Superior temporal gyrus (tissue), 1 donor: ENCODE results near the gene LACC1.

ENCODE experiments used
- DNase-seq: peaks from one replicate; pipeline ENCODE4 v3.0.0-alpha.2; 2016; ENCODE audit errors: extremely low spot score

LACC1 gene

DNA sequence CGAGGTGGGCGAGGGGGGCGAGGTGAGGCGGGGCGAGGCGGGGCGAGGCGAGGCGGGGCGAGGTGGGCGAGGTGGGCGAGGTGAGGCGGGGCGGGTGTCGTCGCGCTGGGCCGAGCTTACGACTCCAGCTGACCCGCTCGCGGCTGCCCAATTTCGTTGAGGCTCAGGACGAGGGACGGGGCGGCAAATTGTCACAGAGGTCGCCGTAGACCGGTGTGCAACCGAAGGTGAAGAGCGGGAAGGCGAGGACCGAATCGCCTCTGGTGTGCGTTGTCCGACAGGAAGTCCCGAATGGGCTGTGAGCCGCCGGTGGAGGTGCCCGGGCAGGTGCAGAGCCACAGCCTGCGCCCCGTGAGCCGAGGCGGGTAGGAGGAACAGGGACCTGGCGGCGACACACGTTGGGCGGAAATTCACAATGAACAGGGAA is at the start of gene LACC1:
Gene LACC1 (plus strand): TSS at position 150 of the 427 bp plus-strand sequence. CDS start 1,082 bp downstream, outside the sequence.
- DNase-seq, result no peak

DNA sequence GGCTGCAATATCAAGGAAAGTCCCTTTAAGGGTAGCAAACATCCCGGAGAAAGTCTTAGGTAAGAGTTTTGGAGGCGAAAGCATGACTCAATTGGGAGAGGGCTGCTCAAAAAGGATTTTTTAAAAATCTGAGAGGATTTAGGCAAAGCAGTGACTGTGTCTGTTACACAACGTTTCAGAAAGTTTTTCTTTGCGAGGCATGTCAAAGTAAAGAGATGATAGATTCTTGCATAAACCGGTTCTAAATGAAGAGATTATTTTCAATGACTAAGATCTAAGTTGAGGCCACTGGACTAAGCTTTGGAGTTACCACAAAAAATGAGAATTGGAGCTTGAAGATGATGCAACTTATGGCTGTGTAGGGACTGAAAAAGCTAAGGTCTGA is 49.2 kb upstream of the LACC1 start:
- no peak for DNase-seq

DNA sequence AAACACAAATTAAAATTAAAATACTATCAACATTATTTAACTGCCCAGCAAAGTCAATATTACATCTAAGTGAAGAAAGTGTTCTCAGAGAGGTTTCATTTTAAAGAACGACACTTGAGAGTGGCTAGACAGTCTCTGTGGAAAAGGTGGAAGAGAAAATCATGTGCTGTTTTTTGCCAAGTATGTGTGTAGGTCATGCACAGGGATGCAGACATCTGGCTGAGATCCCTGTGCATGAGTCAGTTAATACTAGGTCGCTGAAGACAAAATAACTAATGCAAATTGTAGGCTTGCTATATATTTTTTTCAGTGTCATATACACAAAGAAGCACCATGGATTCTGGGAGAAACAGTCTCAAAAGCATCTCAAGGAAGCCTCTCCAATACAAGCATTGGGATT is 48.6 kb upstream of the LACC1 start:
- no peak for DNase-seq

DNA sequence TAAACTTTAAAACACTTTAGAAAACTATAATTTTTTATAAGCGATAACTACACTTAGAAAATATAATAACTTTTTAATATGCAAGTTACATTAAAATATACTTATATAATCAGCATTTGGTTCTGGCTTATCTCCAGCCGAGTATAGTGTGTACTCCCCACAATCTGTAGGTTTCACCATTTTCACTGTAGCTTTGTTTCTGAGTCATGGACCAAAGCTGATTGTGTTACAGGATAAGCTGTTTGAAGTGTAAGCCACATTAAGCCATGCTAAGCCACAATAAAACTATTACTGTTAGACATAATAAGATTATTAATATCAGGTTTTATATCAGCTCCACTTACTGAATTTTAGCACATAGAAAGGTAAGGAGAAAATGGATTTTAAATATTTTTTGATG is 44.0 kb upstream of the LACC1 start:
- no peak for DNase-seq

DNA sequence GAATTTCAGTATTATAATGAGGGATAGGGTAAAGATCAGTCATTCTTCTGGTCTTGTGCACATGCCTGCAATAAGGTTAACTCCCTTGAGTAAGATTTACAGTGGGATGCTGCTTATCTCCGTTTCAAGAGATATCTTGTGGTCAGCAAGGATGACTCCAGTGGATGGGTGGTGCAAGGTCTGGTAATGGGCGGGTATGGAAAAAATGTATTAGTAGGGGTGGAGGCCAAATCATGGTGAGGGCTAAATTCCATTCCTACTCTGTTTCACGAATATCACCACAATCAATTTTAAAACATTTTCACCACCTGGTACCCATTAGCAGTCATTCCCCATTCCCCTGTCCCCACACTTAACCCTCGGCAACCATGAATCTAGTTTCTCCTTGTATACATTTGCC is 40.8 kb upstream of the LACC1 start:
- no peak for DNase-seq

DNA sequence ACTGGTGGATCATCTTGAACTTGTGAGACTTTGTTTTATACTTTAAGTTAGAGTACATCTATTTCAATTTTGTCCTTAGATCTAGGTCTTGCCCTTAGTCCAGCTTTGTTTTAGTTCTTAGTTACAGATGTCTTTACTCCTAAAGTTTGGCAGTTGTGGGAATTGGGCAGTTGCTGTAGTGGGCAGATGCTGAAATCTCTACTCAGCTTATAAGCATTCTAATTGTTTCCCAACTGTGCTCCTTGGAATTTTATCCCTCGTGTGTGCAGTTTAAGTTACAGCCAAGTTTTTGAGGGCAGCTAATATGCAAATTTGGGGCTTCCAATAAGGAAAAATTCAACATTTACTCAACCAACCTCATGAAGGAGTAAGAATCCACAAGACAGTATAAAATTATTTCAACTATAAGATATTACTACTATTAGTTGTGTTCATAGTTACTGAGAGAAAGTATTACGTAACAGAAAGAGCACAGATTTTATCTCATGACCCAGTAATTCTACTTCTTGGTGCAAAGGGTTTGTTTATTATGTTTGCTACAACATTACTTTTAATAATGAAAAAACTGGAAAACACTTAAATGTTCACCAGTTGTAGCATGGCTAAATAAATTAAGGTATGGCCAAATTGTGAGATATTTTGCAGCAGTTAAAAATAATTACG is 33.1 kb upstream of the LACC1 start:
- DNase-seq, result no peak

DNA sequence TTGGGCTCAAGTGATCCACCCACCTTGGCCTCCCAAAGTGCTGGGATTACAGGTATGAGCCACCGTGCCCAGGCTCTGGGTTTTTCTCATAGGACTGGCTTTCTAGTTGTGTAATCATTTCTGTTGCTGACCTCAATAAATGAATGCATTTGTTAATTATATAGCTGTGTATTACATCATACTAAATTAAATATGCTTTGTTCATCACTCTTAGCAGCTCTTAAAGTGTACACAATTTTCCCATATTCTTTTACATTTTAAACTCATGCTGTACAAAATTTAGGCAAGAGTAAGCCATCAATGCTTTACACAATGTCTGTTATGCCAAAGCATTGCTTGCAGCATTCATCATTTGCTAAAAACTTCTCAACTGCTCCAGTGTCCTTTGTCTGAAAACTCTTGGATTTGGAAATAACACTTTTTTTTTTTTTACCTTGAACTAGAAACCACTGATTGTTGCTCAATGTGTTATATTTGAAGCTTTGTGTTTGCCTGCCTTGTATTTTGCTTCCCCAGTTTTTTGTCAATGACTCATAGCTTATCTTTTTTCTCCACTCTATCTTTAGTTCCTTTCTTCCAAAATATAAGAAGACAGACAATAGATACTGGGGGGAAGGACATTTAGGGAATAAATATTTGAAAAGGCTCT is 31.6 kb upstream of the LACC1 start:
- DNase-seq, result no peak

DNA sequence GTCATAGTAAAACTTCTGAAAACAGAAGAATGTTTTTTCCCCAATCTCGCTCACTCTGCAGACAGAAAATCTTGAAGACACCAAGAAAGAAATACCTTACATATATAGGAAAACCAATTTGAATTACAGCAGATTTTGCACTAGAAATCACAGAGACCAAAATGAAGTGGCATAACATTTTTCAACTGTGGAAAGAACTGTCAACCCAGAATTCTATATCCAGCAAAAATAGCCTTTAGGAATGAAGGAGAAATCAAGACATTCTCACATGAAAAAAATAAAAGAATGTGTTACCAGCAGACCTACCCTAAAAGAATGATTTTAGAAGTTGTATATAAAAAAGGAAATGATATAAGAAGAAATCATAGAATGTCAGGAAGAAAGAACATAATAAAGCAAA is 28.8 kb upstream of the LACC1 start:
- DNase-seq, result no peak

DNA sequence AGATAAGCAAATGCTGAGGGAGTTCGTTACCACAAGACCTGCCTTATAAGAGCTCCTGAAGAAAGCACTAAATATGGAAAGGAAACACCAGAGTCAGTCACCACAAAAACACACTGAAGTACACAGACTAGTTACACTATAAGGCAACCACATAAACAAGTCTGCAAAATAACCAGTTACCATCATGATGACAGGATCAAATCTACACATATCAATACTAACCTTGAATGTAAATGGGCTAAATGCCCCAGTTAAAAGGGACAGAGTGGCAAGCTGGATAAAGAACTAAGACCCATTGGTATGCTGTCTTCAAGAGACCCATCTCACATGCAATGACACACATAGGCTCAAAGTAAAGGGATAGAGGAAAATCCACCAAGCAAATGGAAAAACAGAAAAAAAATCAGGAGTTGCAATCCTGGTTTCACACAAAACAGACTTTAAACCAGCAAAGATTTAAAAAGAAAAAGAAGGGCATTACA is 26.7 kb upstream of the LACC1 start:
- no peak for DNase-seq

DNA sequence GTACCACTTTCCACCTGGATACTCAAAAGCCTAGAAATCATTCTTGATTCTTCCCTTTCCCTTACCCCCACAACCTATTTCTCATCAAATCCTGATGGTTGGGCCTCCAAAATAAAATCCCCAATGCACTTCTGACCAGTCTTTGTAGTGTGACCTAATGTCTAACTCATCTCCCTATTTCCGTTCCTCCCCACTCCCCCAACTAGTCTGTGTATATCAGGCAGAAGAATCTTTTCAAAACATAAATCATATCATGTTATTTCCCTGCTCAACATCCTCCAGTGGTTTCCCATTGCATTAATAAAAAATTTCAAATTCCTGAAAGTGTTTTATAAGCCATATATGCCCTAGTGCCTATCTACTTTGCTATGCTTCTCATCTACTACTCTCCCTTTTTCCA is 17.8 kb upstream of the LACC1 start:
- no peak for DNase-seq

DNA sequence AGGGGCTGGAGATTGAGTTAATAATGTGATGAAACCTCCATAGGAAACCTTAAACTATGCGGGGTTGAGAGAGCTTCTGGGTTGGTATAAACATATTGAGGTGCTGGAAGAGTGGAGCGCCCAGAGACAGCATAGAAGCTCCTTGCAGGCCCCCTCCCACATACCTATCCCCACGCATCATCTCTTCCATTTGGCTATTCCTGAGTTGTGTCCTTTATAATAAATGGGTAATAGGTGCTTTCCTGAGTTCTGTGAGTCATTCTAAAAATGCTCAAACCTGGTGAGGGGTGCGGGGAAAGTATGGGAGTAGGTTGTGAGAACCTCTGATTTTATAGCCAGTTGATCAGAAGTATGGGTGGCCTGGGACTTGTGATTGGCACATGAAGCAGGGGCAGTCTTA is 14.8 kb upstream of the LACC1 start:
- DNase-seq, result no peak

DNA sequence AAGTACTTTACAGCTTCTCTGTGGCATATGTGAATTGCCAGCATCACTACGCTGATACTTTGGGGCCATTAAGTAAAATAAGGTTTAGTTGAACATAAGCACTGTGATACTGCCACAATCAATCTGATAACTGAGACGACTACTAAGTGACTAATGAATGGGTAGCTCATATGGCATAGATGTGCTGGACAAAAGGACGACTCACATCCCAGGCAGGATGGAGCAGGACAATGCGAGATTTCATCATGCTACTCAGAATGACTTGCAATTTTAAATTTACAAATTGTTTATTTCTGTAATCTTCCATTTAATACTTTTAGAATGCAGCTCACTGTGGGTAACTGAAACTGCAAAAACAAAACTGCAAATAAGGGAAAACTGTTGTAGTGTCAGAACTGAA is 13.8 kb upstream of the LACC1 start:
- no peak for DNase-seq

DNA sequence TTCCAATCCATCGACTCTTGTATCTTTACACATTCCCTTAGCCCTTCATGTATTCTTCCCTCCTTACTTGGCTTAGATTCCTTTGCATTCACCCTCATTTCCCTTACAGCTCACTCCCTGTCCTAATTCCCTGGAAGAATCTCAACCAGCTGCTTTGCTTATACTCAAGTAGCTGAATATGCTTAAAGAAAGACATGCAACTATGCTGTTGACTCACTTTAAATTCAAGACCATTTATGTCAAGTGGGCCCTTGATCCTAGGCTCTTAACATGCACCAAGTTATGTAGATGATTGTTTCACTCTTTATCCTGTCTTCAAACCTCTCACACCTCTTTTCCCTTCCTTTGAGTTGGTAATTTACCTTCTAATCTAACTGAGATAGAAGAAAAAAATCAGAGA is 7.5 kb upstream of the LACC1 start:
- no peak for DNase-seq

DNA sequence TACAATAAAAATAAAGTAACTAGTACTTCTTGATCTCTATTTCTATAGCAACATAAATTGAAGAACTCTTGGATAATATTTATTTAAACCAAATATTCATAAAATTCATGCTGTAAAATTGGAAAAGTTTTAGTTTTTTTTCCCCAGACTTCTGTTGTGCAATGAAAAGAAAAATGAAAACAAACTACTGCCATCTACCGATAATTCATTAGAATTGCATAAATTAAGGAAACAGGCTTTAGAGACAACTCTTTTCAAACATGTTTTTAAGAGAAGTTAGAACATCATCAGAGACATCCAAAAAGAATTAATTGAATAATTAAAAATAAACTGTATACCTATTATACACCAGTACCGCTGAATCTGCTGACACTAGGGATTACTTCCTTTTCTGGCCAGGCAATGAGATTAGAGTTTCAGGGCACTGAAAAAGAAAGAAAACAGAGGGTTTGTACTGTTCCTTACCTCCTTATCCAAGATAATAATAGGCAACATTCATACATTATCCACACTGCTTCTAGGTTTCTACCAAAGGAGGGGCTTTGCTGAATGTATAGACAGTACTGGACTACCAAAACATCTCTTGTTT is 5.1 kb upstream of the LACC1 start:
- DNase-seq, result peak; percentile 89

DNA sequence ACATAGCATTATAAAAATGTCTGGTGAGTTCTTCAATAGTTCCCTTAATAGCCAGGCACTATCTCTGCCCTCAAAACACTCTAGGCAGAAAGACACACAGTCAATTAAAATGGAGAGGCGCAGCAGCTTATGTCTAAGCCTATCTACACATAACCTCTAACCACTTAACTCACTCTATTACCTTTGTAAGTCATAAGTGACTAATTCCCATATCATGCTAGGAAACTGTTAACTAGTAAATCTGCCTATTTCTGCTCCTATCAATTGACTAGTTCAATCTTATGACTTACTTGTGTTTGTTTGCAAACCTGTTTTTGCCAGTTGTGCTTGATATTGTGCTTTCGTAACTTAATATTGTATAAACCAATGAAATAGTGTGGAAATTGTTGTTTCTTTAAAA is 3.3 kb upstream of the LACC1 start:
- DNase-seq, result peak; percentile 33

DNA sequence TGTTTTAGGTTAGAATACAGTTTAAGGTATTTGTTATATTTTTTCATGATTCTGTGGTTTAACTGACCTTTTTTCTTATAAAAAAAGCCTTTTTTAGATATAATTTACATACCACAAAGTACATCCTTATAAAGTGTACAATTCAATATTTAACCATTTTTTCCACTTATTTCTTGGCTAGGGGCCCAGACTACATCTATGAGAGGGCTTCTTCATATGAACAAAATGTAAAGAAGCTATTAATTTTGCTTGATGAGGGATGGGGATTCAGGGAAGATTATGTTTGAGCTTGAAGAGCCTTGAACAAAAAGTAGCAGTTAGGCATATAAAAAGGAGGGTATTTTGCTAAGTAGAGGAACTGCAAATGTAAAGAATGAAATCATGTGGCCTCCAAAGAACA is 2.4 kb upstream of the LACC1 start:
- peak; percentile 40 for DNase-seq

DNA sequence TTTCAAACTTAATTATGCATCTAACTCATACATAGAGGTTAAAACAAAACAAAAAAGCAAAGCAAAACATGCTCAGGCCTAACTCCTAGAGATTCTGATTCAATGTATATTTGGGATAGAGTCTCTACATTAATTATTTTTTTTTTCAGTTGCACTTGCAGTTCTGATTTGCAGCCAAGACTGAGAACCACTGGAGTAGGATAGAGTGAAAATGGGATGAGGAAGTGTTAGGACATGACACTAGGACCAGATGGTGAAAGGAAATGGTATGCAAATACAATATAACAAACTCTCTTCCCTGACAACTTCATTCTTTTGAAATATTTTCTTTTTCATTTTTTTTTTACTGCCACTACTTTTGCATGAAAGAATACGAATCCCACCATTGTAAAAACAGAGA is 1.9 kb upstream of the LACC1 start:
- peak; percentile 53 for DNase-seq

DNA sequence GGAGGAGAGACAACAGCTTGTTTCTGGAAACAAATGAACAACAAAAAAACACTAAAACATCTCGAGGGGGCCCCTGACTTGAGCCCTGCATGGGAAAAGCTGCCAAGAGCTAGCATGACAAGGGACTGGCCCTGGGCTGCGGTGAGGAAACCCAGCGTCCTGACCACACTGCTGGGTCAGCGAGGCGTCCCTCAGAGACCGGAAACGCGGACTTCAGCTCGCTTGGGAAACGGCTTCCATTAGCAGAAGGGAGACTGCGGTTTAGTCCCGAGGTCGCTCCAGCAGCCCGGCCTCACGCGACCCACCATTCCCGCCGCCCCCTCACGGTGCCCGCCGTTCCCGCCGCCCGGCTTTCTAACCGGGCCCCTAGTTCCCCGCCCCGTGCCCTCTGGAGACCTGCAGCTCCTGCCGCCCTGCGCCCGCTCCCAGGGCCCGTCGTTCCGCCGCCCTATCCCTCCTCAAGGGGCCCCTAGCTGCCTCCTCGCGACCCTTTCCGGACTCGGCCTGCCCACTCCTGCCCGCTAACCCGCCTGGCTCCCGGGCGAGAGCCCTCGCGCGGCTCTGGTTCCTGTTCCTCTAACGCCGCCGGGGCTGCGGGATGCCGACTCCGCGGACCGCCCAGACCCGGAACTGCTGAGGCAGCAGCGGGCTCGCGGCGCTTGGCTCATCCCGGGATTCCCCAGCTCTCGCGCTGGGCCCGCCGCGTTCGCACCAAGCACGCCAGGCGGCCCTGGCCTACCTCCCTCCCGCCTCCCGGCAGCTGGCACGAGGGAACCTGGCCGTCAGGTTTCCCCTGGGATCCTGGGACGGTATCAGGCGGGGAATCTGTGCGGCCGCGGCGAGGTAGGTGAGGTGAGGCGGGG is 581 bp upstream of the LACC1 start, which contains the start of gene CCDC122:
Gene CCDC122 (minus strand): TSS at position 849 of the 863 bp plus-strand sequence. CDS start 10,364 bp downstream, outside the sequence.
- DNase-seq, result peak; percentile 77

DNA sequence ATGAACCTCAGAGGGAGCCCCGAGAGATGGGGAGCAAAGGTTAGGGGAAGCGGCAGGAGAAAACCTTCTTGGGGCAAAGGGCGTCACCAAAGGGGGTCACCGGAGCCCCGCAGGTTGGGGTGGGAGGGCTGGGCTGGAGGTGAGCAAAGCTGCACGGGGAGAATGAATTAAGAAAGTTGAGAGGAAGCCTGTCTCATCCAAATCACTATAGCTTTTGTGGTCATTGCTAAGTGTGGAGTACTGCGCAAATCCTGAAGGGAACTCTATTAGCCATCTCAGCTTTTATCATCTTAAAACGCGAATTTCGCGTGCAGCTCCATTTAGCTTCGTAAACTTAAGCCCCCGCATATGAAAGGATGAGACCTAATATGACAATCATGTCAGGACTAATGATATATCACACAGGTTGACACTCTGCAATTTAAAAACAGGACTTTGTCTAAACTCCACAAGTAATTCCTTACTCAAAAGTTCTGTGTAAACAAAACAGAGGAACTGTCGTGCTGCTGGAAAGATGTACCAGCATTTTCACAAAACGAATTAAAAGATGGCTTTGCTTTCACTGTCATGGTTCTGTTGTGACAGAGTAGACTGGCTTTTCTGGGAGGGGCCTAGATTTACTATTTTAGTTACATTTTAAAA is 631 bp downstream of the LACC1 start:
- peak; percentile 77 for DNase-seq

DNA sequence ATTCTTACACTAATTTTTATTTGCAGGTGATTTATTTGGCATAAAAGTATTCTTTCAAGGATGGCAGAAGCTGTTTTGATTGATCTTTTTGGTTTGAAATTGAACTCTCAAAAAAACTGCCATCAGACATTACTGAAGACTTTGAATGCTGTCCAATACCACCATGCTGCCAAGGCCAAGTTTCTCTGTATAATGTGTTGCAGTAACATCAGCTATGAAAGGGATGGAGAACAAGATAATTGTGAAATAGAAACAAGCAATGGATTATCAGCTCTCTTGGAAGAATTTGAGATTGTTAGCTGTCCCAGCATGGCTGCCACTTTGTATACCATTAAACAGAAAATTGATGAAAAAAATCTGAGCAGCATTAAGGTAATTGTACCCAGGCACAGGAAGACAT is 1.2 kb downstream of the LACC1 start:
- peak; percentile 81 for DNase-seq

DNA sequence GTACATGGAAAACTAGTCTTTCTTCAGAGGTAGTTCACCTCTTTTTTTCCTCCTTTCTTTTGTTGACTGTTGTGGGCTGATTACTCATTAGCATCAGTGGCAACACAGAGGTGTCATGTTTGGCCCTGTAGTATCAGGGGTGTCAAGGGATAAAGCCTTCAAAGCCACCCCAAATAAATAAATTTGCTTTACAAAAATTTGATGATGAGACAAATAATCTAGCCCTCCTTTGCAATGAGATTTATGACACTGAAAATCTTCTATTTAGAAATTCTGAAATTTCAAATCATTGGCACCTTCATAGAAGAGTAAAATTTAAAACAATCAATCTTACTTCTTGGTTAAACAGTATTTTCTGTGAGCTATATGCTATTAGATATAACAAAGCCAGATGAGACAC is 1.9 kb downstream of the LACC1 start:
- DNase-seq, result no peak

DNA sequence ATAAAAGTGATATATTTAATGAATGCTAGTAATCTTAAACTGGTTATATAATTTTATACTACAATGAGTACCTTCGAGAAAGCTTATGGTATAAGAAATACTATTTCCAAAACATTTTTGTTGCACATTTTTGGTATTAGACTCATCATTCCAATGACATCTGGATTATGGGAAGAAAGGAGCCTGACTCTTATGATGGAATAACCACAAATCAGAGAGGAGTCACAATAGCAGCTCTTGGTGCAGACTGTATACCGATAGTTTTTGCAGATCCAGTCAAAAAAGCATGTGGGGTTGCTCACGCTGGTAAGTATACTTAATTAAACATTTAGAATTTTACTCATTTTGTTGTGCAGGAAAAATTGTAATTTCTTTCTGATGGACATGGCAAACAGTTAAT is 3.9 kb downstream of the LACC1 start:
- no peak for DNase-seq
